CD4-positive, alpha-beta T cell treated with Interleukin-6 at 100 ng/mL for 8 hours (primary cell): ENCODE measurements around the gene DECR2.
"Not testable (repeated sequence)": the region's sequence is repeated elsewhere in the genome, so short reads cannot be mapped to it uniquely, and the experiment has no call there.

Experiments
- DNase-seq: peaks from one replicate; pipeline ENCODE4 v3.0.0-alpha.2; 2020; ENCODE audit warnings: mixed read lengths, low spot score

DECR2 gene

GRCh38 chr16:367333-367903, 34.3 kb upstream of the DECR2 start:
- DNase-seq = no peak

GRCh38 chr16:368388-369158, 33.1 kb upstream of the DECR2 start:
- no peak for DNase-seq

- no peak for DNase-seq
These were observed 32.3 kb upstream of the DECR2 start for GRCh38 chr16:369275-369865.

- DNase-seq = no peak
These were observed 31.7 kb upstream of the DECR2 start for GRCh38 chr16:369866-370436.

GRCh38 chr16:370443-370842, 31.2 kb upstream of the DECR2 start, which contains the start of gene MRPL28:
Gene MRPL28 (minus strand): TSS chr16:370538. CDS start chr16:370218, 320 bp downstream.
- DNase-seq = peak; percentile 93

GRCh38 chr16:370979-371514, 30.6 kb upstream of the DECR2 start:
- no peak for DNase-seq

GRCh38 chr16:371515-372301, 30.0 kb upstream of the DECR2 start:
- no peak for DNase-seq

GRCh38 chr16:372302-372983, 29.2 kb upstream of the DECR2 start:
- no peak for DNase-seq

GRCh38 chr16:373020-373598, 28.6 kb upstream of the DECR2 start:
- DNase-seq = no peak

GRCh38 chr16:373848-374615, 27.7 kb upstream of the DECR2 start:
- DNase-seq = no peak

- no peak for DNase-seq
These were observed 27.1 kb upstream of the DECR2 start for GRCh38 chr16:374616-374926.

GRCh38 chr16:375212-375611, 26.5 kb upstream of the DECR2 start:
- DNase-seq = no peak

GRCh38 chr16:375927-376816, 25.5 kb upstream of the DECR2 start:
- DNase-seq = no peak

- DNase-seq = no peak
These were observed 24.8 kb upstream of the DECR2 start for GRCh38 chr16:376817-377418.

- DNase-seq = no peak
These were observed 24.2 kb upstream of the DECR2 start for GRCh38 chr16:377419-377951.

- DNase-seq = not testable (repeated sequence)
These were observed 23.4 kb upstream of the DECR2 start for GRCh38 chr16:378113-378820.

GRCh38 chr16:378821-379182, 22.9 kb upstream of the DECR2 start:
- no peak for DNase-seq
